Fibroblast of pulmonary artery (primary cell): ENCODE measurements around the gene SAFB2.

Source experiments
- DNase-seq: peaks from one replicate; pipeline ENCODE4 v3.0.0-alpha.2; 2010; ENCODE audit warnings: low read depth
- H3K4me3 ChIP-seq: replicated peaks from 2 replicates; pipeline ENCODE4 v1.5.1; 2011; ENCODE audit warnings: low read depth, mild to moderate bottlenecking, control low read depth, low read length, moderate library complexity
- TF ChIP-seq, protein P1 (sequence below): IDR thresholded peaks from 2 replicates; pipeline ENCODE4 v1.5.1; 2011; ENCODE audit warnings: mild to moderate bottlenecking, control low read depth, low read length, inconsistent platforms; ENCODE audit errors: missing control alignments

The SAFB2 gene

DNA sequence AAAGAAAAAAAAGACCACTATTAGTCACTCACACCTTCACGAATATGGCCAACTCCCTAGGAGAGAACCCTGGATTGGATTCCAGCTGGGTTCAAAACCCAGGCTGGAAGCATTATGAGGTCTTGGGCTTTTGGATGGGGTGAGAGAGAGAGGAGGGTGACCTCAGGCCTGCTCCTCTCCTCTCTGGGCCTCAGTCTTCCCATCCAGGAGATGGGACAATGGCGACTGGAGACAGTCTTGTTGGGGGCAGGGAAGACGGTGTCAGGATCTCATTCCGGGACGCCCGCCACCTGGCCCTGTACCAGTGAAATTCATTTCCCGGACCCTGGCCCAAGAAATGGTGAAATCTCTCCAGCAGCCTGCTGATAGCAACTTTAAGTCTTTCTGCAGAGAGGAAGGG, 81.1 kb downstream of the SAFB2 start:
- no peak for DNase-seq
- TF ChIP-seq, protein P1, sequence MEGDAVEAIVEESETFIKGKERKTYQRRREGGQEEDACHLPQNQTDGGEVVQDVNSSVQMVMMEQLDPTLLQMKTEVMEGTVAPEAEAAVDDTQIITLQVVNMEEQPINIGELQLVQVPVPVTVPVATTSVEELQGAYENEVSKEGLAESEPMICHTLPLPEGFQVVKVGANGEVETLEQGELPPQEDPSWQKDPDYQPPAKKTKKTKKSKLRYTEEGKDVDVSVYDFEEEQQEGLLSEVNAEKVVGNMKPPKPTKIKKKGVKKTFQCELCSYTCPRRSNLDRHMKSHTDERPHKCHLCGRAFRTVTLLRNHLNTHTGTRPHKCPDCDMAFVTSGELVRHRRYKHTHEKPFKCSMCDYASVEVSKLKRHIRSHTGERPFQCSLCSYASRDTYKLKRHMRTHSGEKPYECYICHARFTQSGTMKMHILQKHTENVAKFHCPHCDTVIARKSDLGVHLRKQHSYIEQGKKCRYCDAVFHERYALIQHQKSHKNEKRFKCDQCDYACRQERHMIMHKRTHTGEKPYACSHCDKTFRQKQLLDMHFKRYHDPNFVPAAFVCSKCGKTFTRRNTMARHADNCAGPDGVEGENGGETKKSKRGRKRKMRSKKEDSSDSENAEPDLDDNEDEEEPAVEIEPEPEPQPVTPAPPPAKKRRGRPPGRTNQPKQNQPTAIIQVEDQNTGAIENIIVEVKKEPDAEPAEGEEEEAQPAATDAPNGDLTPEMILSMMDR, result no peak
- H3K4me3 ChIP-seq, result no peak overlapping the region

DNA sequence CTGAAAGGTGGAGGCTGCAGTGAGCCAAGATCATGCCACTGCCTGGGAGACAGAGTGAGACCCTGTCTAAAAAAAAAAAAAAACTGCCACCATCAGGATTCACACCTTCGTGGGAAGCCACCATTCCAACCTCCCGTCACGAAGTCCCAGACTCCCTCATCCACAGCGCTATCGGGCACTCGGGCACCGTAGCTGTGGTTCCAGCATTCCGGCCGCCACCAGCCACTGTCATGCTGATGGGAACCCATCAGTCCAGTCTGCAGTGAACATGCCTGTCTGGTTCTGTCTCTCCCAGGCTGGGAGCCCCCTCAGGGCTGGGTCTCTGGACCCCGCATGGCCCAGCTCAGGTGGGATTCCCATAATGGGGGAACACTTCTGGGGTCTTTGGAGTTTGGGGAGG, 82.4 kb downstream of the SAFB2 start:
- TF ChIP-seq, protein P1, result no peak
- no peak for DNase-seq
- H3K4me3 ChIP-seq, result no peak overlapping the region

DNA sequence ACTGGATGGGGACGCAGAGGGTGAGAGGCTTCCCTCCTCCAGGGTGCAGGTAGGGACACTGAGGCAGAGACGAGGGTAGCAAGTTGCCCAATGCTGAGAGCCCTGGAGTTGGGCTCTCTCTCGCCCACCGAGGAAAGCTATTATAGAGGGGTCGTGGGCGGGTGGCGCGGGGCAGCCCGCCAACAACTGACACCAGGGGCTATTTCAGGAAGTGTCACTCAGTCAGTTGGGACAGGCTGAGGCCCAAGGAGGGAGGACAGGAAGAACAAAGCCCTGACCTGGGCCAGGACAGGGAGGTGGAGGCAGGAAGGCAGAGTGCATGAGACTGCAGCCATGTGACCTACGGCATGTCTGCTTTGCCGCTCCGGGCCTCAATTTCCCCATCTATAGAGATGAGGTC, 84.7 kb downstream of the SAFB2 start:
- H3K4me3 ChIP-seq, result no peak overlapping the region
- TF ChIP-seq, protein P1, result no peak
- no peak for DNase-seq
